Osteoblast (primary cell): ENCODE results near the gene RALA. TPM values are rescaled to one million over a fixed set of nuclear protein-coding genes. Genes with fewer than 3 reads are reported as not detected.

ENCODE experiments used
- DNase-seq: peaks from one replicate; pipeline ENCODE4 v3.0.0; 2011; ENCODE audit warnings: low spot score, mixed read lengths; ENCODE audit not compliant: insufficient read length; ENCODE audit errors: missing footprints
- H2AFZ ChIP-seq: 2 replicates; pipeline ENCODE4 v1.6.0; 2011; ENCODE audit warnings: mild to moderate bottlenecking, low read length
- H3K27ac ChIP-seq: 2 replicates; pipeline ENCODE4 v1.5.1; 2011; ENCODE audit warnings: mild to moderate bottlenecking, low read depth, low read length, moderate library complexity
- H3K27me3 ChIP-seq: 2 replicates; pipeline ENCODE4 v1.6.0; 2012; ENCODE audit warnings: mild to moderate bottlenecking, control low read depth, inconsistent platforms, low read length, moderate library complexity; ENCODE audit not compliant: insufficient read depth
- H3K36me3 ChIP-seq: 2 replicates; pipeline ENCODE4 v1.5.1; 2011; ENCODE audit warnings: mild to moderate bottlenecking, low read length, control low read depth, moderate library complexity; ENCODE audit not compliant: insufficient read depth
- H3K4me1 ChIP-seq: 2 replicates; pipeline ENCODE4 v1.5.1; 2011; ENCODE audit warnings: mild to moderate bottlenecking, low read length, control low read depth, moderate library complexity; ENCODE audit not compliant: insufficient read depth
- H3K4me2 ChIP-seq: 2 replicates; pipeline ENCODE4 v1.6.0; 2011; ENCODE audit warnings: mild to moderate bottlenecking, low read length; ENCODE audit not compliant: insufficient read depth
- H3K4me3 ChIP-seq: fragments of 200-600 bp; sonication (generic); 3 replicates; pipeline ENCODE4 v1.5.1; 2012; ENCODE audit warnings: mild to moderate bottlenecking, low read length, inconsistent platforms; ENCODE audit not compliant: insufficient read depth
- H3K79me2 ChIP-seq: 2 replicates; pipeline ENCODE4 v1.6.0; 2012; ENCODE audit warnings: mild to moderate bottlenecking, low read length, control low read depth, inconsistent platforms; ENCODE audit not compliant: insufficient read depth
- H3K9me3 ChIP-seq: 2 replicates; pipeline ENCODE4 v1.5.1; 2011; ENCODE audit warnings: low read depth, low read length, control low read depth
- H4K20me1 ChIP-seq: 2 replicates; pipeline ENCODE4 v1.6.0; 2012; ENCODE audit warnings: mild to moderate bottlenecking, low read length, control low read depth; ENCODE audit not compliant: insufficient read depth
- CTCF ChIP-seq: IDR thresholded peaks from 2 replicates; pipeline ENCODE4 v1.5.1; 2011; ENCODE audit warnings: mild to moderate bottlenecking, low read depth, low read length, moderate library complexity; ENCODE audit errors: extremely low read depth
- total RNA-seq: library from RNA; depleted of rRNA; stranded (reverse); fragments of >200 nt; gene quantifications from 2 replicates; pipeline ENCODE4 v1.2.3, GENCODE V29; 2012

Gene RALA
- total RNA-seq, 1 donor = 38.4 TPM

- Histone ChIP-seq H3K9me3 (no peaks in the 10 kb centered on the region), H3K36me3 (no peaks in the 10 kb centered on the region), H3K4me1 (peaks cover 44% of the 10 kb centered on the region), H3K27me3 (no peaks in the 10 kb centered on the region), H4K20me1 (no peaks in the 10 kb centered on the region), H2AFZ (no peak overlapping the region), H3K4me3 (no peak overlapping the region), H3K4me2 (peak overlapping the region; percentile 1), H3K27ac (peak overlapping the region; percentile 38), H3K79me2 (no peaks in the 10 kb centered on the region)
- no peak for DNase-seq
- TF ChIP-seq CTCF = no peak
Observed at GRCh38 chr7:39616138-39616537, 7.2 kb upstream of the RALA start.

DNA sequence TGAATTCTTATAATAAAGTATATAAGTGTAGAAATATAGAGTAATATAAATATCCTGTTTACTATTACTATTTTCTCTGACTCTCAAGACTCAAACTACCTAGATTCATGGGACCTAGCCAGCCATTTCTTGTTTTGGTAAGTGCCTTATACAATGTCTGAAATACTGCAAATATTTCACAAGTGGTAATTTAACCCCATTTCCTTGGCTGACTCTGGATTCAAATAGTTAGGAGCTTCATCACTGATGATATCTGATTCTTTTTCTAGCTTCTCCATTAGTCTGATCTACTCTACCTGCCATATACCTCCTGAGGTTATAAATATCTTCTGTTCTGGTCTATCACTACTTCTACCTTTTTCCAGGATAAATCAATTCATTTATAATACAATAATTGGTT lies 6.4 kb upstream of the RALA start:
- no peak overlapping the region for H3K4me3 ChIP-seq
- no peak for DNase-seq
- H3K4me2 ChIP-seq = no peak overlapping the region
- H3K79me2 ChIP-seq = no peaks in the 10 kb centered on the region
- H3K4me1 ChIP-seq = peaks cover 50% of the 10 kb centered on the region
- H2AFZ ChIP-seq = no peak overlapping the region
- no peaks in the 10 kb centered on the region for H3K9me3 ChIP-seq
- no peaks in the 10 kb centered on the region for H4K20me1 ChIP-seq
- TF ChIP-seq CTCF = no peak
- H3K27ac ChIP-seq = no peak overlapping the region
- no peaks in the 10 kb centered on the region for H3K36me3 ChIP-seq
- no peaks in the 10 kb centered on the region for H3K27me3 ChIP-seq

GRCh38 chr7:39618868-39619267 lies 4.5 kb upstream of the RALA start:
- Histone ChIP-seq H3K27me3 (no peaks in the 10 kb centered on the region), H3K4me1 (peaks cover 52% of the 10 kb centered on the region)

GRCh38 chr7:39620486-39620885 lies 2.9 kb upstream of the RALA start:
- no peaks in the 10 kb centered on the region for H3K9me3 ChIP-seq
- H3K27ac ChIP-seq = peak overlapping the region; percentile 68
- no peaks in the 10 kb centered on the region for H3K36me3 ChIP-seq
- DNase-seq = no peak
- H3K4me3 ChIP-seq = no peak overlapping the region
- TF ChIP-seq CTCF = no peak
- H3K79me2 ChIP-seq = peaks cover 21% of the 10 kb centered on the region
- no peaks in the 10 kb centered on the region for H3K27me3 ChIP-seq
- peak overlapping the region; percentile 26 for H3K4me2 ChIP-seq
- no peak overlapping the region for H2AFZ ChIP-seq
- H3K4me1 ChIP-seq = peaks cover 55% of the 10 kb centered on the region
- H4K20me1 ChIP-seq = peaks cover 7% of the 10 kb centered on the region

More at GRCh38 chr7:39618868-39619267, 4.5 kb upstream of the RALA start:
- Histone ChIP-seq H4K20me1 (no peaks in the 10 kb centered on the region), H3K27ac (no peak overlapping the region), H3K36me3 (no peaks in the 10 kb centered on the region), H3K4me2 (no peak overlapping the region), H3K9me3 (no peaks in the 10 kb centered on the region), H2AFZ (no peak overlapping the region), H3K4me3 (no peak overlapping the region), H3K79me2 (peaks cover 4% of the 10 kb centered on the region)
- no peak for DNase-seq
- TF ChIP-seq CTCF = no peak
